Measurements from ENCODE around the gene FAT1. TPM values are rescaled to one million over a fixed set of nuclear protein-coding genes. Genes with fewer than 3 reads are reported as not detected.

Gene FAT1
- total and polyA plus RNA-seq, 9 of the 15 experiments (the other 6 are each of a cell fraction or from before 2014, with no cell fraction given) = 6.0 to 38.4 (median 21.4) TPM

- TF ChIP-seq YY1 (IDR thresholded peaks at IDR 0.05; ENCODE audit: borderline replicate concordance in 1 of 3, control insufficient read depth in 1 of 3, extremely low read depth in 1 of 3, insufficient read depth in 3 of 3, insufficient read length in 1 of 3, insufficient replicate concordance in 2 of 3, low read depth in 1 of 3, low read length in 2 of 3) (no peak), EHMT2 (IDR thresholded peaks at IDR 0.05) (no peak), E2F6 (IDR thresholded peaks at IDR 0.05; ENCODE audit: borderline replicate concordance in 1 of 2, extremely low read depth in 1 of 2, insufficient read depth in 1 of 2, insufficient read length in 1 of 2, low read depth in 1 of 2, low read length in 1 of 2, poor library complexity in 1 of 2, severe bottlenecking in 1 of 2) (no peak), ZNF133 (CRISPR knock-in tag; IDR thresholded peaks at IDR 0.05) (no peak), CREBBP (IDR thresholded peaks at IDR 0.05; ENCODE audit: low read depth, low read length) (no peak), RCOR1 (IDR thresholded peaks at IDR 0.05; ENCODE audit: borderline replicate concordance in 1 of 2, low read depth in 2 of 2, low read length in 2 of 2) (no peak), MCM3 (IDR thresholded peaks at IDR 0.05) (no peak), FOXJ2 (tag; IDR thresholded peaks at IDR 0.05) (no peak), TCF15 (CRISPR knock-in tag; IDR thresholded peaks at IDR 0.05) (no peak), JUND (IDR thresholded peaks at IDR 0.05; ENCODE audit: borderline replicate concordance, low read depth, low read length) (peak; percentile 63; the same call in 1 of the 2 replicates), JUND (tag; IDR thresholded peaks at IDR 0.05; ENCODE audit: borderline replicate concordance, low read depth, low read length) (peak; percentile 66; the same call in 1 of the 3 replicates), ZNF586 (CRISPR knock-in tag; conservative IDR thresholded peaks at IDR 0.05) (no peak), ZNF77 (CRISPR knock-in tag; IDR thresholded peaks at IDR 0.05) (no peak), ZBTB49 (CRISPR knock-in tag; IDR thresholded peaks at IDR 0.05; ENCODE audit: borderline replicate concordance) (no peak), LCOR (CRISPR knock-in tag; IDR thresholded peaks at IDR 0.05) (0 out of 2 replicates have a peak, but pooled peaks have one; percentile 45), IRF9 (tag; IDR thresholded peaks at IDR 0.05) (no peak), ARID3B (CRISPR knock-in tag; IDR thresholded peaks at IDR 0.05; ENCODE audit: borderline replicate concordance) (no peak), SP1 (CRISPR knock-in tag; IDR thresholded peaks at IDR 0.05) (no peak), HNRNPL (IDR thresholded peaks at IDR 0.05; ENCODE audit: low read depth, low read length) (no peak), PTRF (tag; IDR thresholded peaks at IDR 0.05) (no peak)
Measured at GRCh38 chr4:186643501-186644310, 80.0 kb downstream of the FAT1 start (continued).
